Natural killer cell (primary cell): ENCODE results near the gene GSN. TPM values are rescaled to one million over a fixed set of nuclear protein-coding genes. Genes with fewer than 3 reads are reported as not detected.

ENCODE experiments used
- ATAC-seq, 3 donors: fragments of 150-1000 bp in 2 of 3; fragments of 200-7000 bp in 1 of 3; cut with Tn5 transposase; 1 replicate in 1 of 3; 2 replicates in 2 of 3; pipeline ENCODE4 v1.10.0; 2021; ENCODE audit warnings: mild to moderate bottlenecking in 2 of 3, moderate library complexity in 2 of 3
- DNase-seq, 2 donors: peaks; one replicate each; pipeline versions ENCODE4 v3.0.0 to v3.0.0-alpha.2; 2013 to 2021; ENCODE audit warnings: mixed read lengths in 1 of 2
- H3K27ac ChIP-seq: one replicate; pipeline ENCODE4 v1.5.1; 2013; ENCODE audit warnings: mild to moderate bottlenecking, low read length
- H3K27me3 ChIP-seq: one replicate; pipeline ENCODE4 v1.6.1; 2013; ENCODE audit warnings: low read length; ENCODE audit not compliant: control insufficient read depth, insufficient read depth
- H3K36me3 ChIP-seq: one replicate; pipeline ENCODE4 v1.6.1; 2013; ENCODE audit warnings: low read length; ENCODE audit not compliant: control insufficient read depth, insufficient read depth
- H3K4me1 ChIP-seq: one replicate; pipeline ENCODE4 v1.6.1; 2013; ENCODE audit warnings: low read length; ENCODE audit not compliant: control insufficient read depth, insufficient read depth
- H3K4me3 ChIP-seq: one replicate; pipeline ENCODE4 v1.5.1; 2013; ENCODE audit warnings: low read length
- H3K9me3 ChIP-seq: one replicate; pipeline ENCODE4 v1.6.1; 2013; ENCODE audit warnings: low read length; ENCODE audit not compliant: control insufficient read depth, insufficient read depth
- H3K27ac Mint-ChIP-seq, 2 donors: one replicate each; pipeline ENCODE4 v1.8.0; 2022; ENCODE audit warnings: mild to moderate bottlenecking in 2 of 2, mixed read lengths in 2 of 2, moderate library complexity in 1 of 2
- H3K27me3 Mint-ChIP-seq, 2 donors: one replicate each; pipeline ENCODE4 v1.8.0; 2022; ENCODE audit warnings: low read depth in 2 of 2, mixed read lengths in 2 of 2
- H3K36me3 Mint-ChIP-seq: one replicate; pipeline ENCODE4 v1.8.0; 2022; ENCODE audit warnings: mixed read lengths
- H3K4me1 Mint-ChIP-seq, 2 donors: one replicate each; pipeline ENCODE4 v1.8.0; 2022; ENCODE audit warnings: mixed read lengths in 2 of 2
- H3K4me3 Mint-ChIP-seq: one replicate; pipeline ENCODE4 v1.8.0; 2022; ENCODE audit warnings: mild to moderate bottlenecking, moderate library complexity, mixed read lengths
- H3K9me3 Mint-ChIP-seq, 2 donors: one replicate each; pipeline ENCODE4 v1.8.0; 2022; ENCODE audit warnings: mixed read lengths in 2 of 2
- CTCF ChIP-seq: fragments of 200-600 bp; IDR thresholded peaks from one replicate; pipeline ENCODE4 v1.8.0; 2022; ENCODE audit warnings: antibody characterized with exemption
- WGBS: methylation state at CpG from one replicate; pipeline ENCODE4 v1.1.7; 2013; ENCODE audit warnings: missing lambda C conversion rate; ENCODE audit not compliant: insufficient coverage; 5-methylcytosine and 5-hydroxymethylcytosine counted together
- intact Hi-C: fragments of 100-400 bp; cut with micrococcal nuclease; formaldehyde crosslinking; loops from one replicate; pipeline ENCODE4 v1.14.2; 2022
- total RNA-seq, 4 donors: library from RNA; stranded (reverse); fragments of 120-200 nt in 1 of 4; gene quantifications; one replicate each; pipeline versions ENCODE4 v1.2.3 to v1.2.4, GENCODE V29; 2013 to 2022

The GSN gene
- total RNA-seq, 3 donors from 2014 or later (not counting 1 experiment from before 2014, with no cell fraction given): 92.9 to 103 (median 103) TPM

GRCh38 chr9:121331992-121332685, 64.2 kb downstream of the GSN start:
- no peak overlapping the region for H3K4me3 Mint-ChIP-seq
- no peaks in the 10 kb centered on the region for H3K27me3 Mint-ChIP-seq
- Histone ChIP-seq H3K9me3 (no peaks in the 10 kb centered on the region), H3K27ac (no peak overlapping the region), H3K4me3 (no peak overlapping the region), H3K27me3 (no peaks in the 10 kb centered on the region), H3K4me1 (peaks cover 5% of the 10 kb centered on the region), H3K36me3 (peaks cover 57% of the 10 kb centered on the region)
- H3K4me1 Mint-ChIP-seq: peaks cover 43 to 54% of the 10 kb centered on the region in 2 donors
- ATAC-seq (no peak), DNase-seq (no peak)
- H3K36me3 Mint-ChIP-seq: peaks cover 8% of the 10 kb centered on the region
- peak overlapping the region; percentile 51 to 75 for H3K27ac Mint-ChIP-seq
- TF ChIP-seq CTCF: no peak
- intact Hi-C loops: no loop called here
- H3K9me3 Mint-ChIP-seq: no peaks in the 10 kb centered on the region
- WGBS: 89% methylated on average over 14 of the region's 14 CpGs

GRCh38 chr9:121333950-121334773, 66.2 kb downstream of the GSN start:
- peaks cover 60 to 69% of the 10 kb centered on the region in 2 donors for H3K4me1 Mint-ChIP-seq
- H3K9me3 ChIP-seq: no peaks in the 10 kb centered on the region
- H3K27ac Mint-ChIP-seq: peak overlapping the region; percentile 11 to 29
- peaks cover 20% of the 10 kb centered on the region for H3K36me3 Mint-ChIP-seq
- intact Hi-C loops: no loop called here
- WGBS: 95% methylated on average over 8 of the region's 8 CpGs
- no peak overlapping the region for H3K27ac ChIP-seq
- H3K36me3 ChIP-seq: peaks cover 58% of the 10 kb centered on the region
- H3K4me1 ChIP-seq: peaks cover 5% of the 10 kb centered on the region
- no peaks in the 10 kb centered on the region for H3K9me3 Mint-ChIP-seq
- no peaks in the 10 kb centered on the region for H3K27me3 ChIP-seq
- H3K27me3 Mint-ChIP-seq: no peaks in the 10 kb centered on the region
- no peak for ATAC-seq
- H3K4me3 ChIP-seq: no peak overlapping the region
- TF ChIP-seq CTCF: no peak
- no peak overlapping the region for H3K4me3 Mint-ChIP-seq
- no peak for DNase-seq

- H3K27ac ChIP-seq: no peak overlapping the region
- no peaks in the 10 kb centered on the region for H3K9me3 Mint-ChIP-seq
- H3K27me3 ChIP-seq: no peaks in the 10 kb centered on the region
- DNase-seq (no peak), ATAC-seq (peak; percentile 40 to 61 (median 44))
- peaks cover 5% of the 10 kb centered on the region for H3K4me1 ChIP-seq
- H3K27ac Mint-ChIP-seq: peak overlapping the region; percentile 63 to 80
- no peaks in the 10 kb centered on the region for H3K27me3 Mint-ChIP-seq
- WGBS: 80% methylated on average over 3 of the region's 4 CpGs
- intact Hi-C loops: no loop called here
- TF ChIP-seq CTCF: no peak
- peak overlapping the region; percentile 70 for H3K4me3 Mint-ChIP-seq
- H3K4me1 Mint-ChIP-seq: peaks cover 73 to 77% of the 10 kb centered on the region in 2 donors
- no peak overlapping the region for H3K4me3 ChIP-seq
- H3K36me3 Mint-ChIP-seq: peaks cover 27% of the 10 kb centered on the region
- H3K36me3 ChIP-seq: peaks cover 63% of the 10 kb centered on the region
- H3K9me3 ChIP-seq: no peaks in the 10 kb centered on the region
Measured at GRCh38 chr9:121336665-121337064, 68.7 kb downstream of the GSN start.
